K562 (cell line): Measurements from ENCODE around the gene ALG12. TPM values are rescaled to one million over a fixed set of nuclear protein-coding genes. Genes with fewer than 3 reads are reported as not detected.

ENCODE experiments used
- ATAC-seq: fragments of 200-7000 bp; cut with Tn5 transposase; 3 replicates; pipeline ENCODE4 v1.9.1; 2020; ENCODE audit warnings: moderate library complexity
- BruUV-seq: library from RNA; stranded (reverse); fragments of 400-500 nt; replicated peaks from 2 replicates; lab custom pipeline; 2021; lab: Mats Ljungman, UMichigan
- CTCF ChIA-PET: fragments of 300-600 bp; formaldehyde crosslinking; extraction: SDS; loops from one replicate; lab custom pipeline; 2021; ENCODE audit warnings: low intra/inter-chr PET ratio; lab: Yijun Ruan, JAX
- POLR2A ChIA-PET: fragments of 300-600, 350-650 bp; sonication (Branson Sonifier 250); formaldehyde crosslinking; extraction: SDS; loops from one replicate; lab custom pipeline; 2021; ENCODE audit warnings: antibody characterized with exemption, inconsistent platforms; lab: Yijun Ruan, JAX
- DNase-seq, 4 experiments: peaks; one replicate each; pipeline versions ENCODE4 v3.0.0 to v3.0.0-alpha.2; 2011 to 2018; ENCODE audit warnings: low spot score in 3 of 4, mixed read lengths in 3 of 4; ENCODE audit errors: extremely low read depth in 1 of 4
- FAIRE-seq: peaks from 2 replicates; lab custom pipeline; 2011; peaks lifted over from hg19 to GRCh38; lab: Jason Lieb, UNC
- H2AFZ ChIP-seq: 2 replicates; pipeline ENCODE4 v1.6.0; 2011; ENCODE audit warnings: low read depth, low read length, control low read depth, inconsistent platforms
- H3K27ac ChIP-seq: fragments of 200-600 bp; 3 replicates; pipeline ENCODE4 v1.8.0; 2011; ENCODE audit warnings: low read depth, mild to moderate bottlenecking, control low read depth, inconsistent platforms, low read length, moderate library complexity, mixed read lengths; ENCODE audit errors: extremely low read depth
- H3K27me3 ChIP-seq, 2 experiments: fragments of 300-600 bp in 1 of 2; 2 replicates in 1 of 2; 3 replicates in 1 of 2; pipeline versions ENCODE4 v1.6.0 to v1.8.0; 2011; ENCODE audit warnings: inconsistent platforms in 2 of 2, low read length in 2 of 2, mild to moderate bottlenecking in 1 of 2, mixed read lengths in 1 of 2, moderate library complexity in 1 of 2; ENCODE audit not compliant: control insufficient read depth in 2 of 2, insufficient read depth in 2 of 2
- H3K36me3 ChIP-seq: fragments of 300-600 bp; 3 replicates; pipeline ENCODE4 v1.8.0; 2011; ENCODE audit warnings: mild to moderate bottlenecking, low read length, inconsistent platforms; ENCODE audit not compliant: control insufficient read depth, insufficient read depth
- H3K4me1 ChIP-seq, 2 experiments: fragments of 200-600 bp in 1 of 2; replicated peaks in 1 of 2; 2 replicates in 1 of 2; 3 replicates in 1 of 2; pipeline versions ENCODE4 v1.5.1 to v1.8.0; 2011; ENCODE audit warnings: inconsistent platforms in 2 of 2, low read length in 2 of 2, mild to moderate bottlenecking in 1 of 2, mixed read lengths in 1 of 2, moderate library complexity in 1 of 2; ENCODE audit not compliant: control insufficient read depth in 2 of 2, insufficient read depth in 2 of 2
- H3K4me2 ChIP-seq: 2 replicates; pipeline ENCODE4 v1.6.1; 2011; ENCODE audit warnings: low read length, control low read depth, inconsistent platforms, mixed read lengths; ENCODE audit not compliant: insufficient read depth
- H3K4me3 ChIP-seq: fragments of 200-600 bp; sonication (generic), shearing (Covaris generic); 2 replicates; pipeline ENCODE4 v1.5.1; 2016; ENCODE audit warnings: control low read depth, inconsistent platforms
- H3K79me2 ChIP-seq: fragments of 200-600 bp; 3 replicates; pipeline ENCODE4 v1.8.0; 2011; ENCODE audit warnings: low read length, inconsistent platforms; ENCODE audit not compliant: control insufficient read depth, insufficient read depth
- H3K9ac ChIP-seq, 2 experiments: 2 replicates each; pipeline versions ENCODE4 v1.6.0 to v1.6.1; 2011; ENCODE audit warnings: low read depth in 2 of 2, low read length in 2 of 2, control low read depth in 1 of 2, inconsistent platforms in 1 of 2, mild to moderate bottlenecking in 1 of 2, mixed read lengths in 1 of 2; ENCODE audit not compliant: insufficient read depth in 1 of 2
- H3K9me1 ChIP-seq: one replicate; pipeline ENCODE4 v1.6.0; 2011; ENCODE audit warnings: inconsistent platforms, mild to moderate bottlenecking, low read length, moderate library complexity; ENCODE audit not compliant: control insufficient read depth, insufficient read depth
- H3K9me3 ChIP-seq: replicated peaks from 2 replicates; pipeline ENCODE4 v1.5.1; 2011; ENCODE audit warnings: low read depth, low read length, inconsistent platforms; ENCODE audit not compliant: control insufficient read depth, insufficient read depth
- H4K20me1 ChIP-seq: replicated peaks from 2 replicates; pipeline ENCODE4 v1.6.1; 2011; ENCODE audit warnings: low read length, inconsistent platforms, mixed read lengths; ENCODE audit not compliant: control insufficient read depth, insufficient read depth
- FUS ChIP-seq: fragments of 200-400 bp; formaldehyde crosslinking; optimal IDR thresholded peaks from 2 replicates; pipeline ENCODE3; 2017; ENCODE audit warnings: low read depth, low read length
- MAFG ChIP-seq: fragments of 450-650 bp; conservative IDR thresholded peaks from 2 replicates; pipeline ENCODE4 v1.6.1; 2016; ENCODE audit warnings: missing genetic modification characterization, missing compliant biosample characterization
- MCM2 ChIP-seq: fragments of 450-650 bp; IDR thresholded peaks from 2 replicates; pipeline ENCODE4 v1.6.1; 2017; ENCODE audit warnings: low read depth, mild to moderate bottlenecking
- NBN ChIP-seq: fragments of 450-650 bp; IDR thresholded peaks from 2 replicates; pipeline ENCODE4 v1.6.1; 2016; ENCODE audit warnings: low read depth, mild to moderate bottlenecking
- RBM15 ChIP-seq: fragments of 200-400 bp; formaldehyde crosslinking; IDR thresholded peaks from 2 replicates; pipeline ENCODE4 v1.6.1; 2018; ENCODE audit warnings: mild to moderate bottlenecking, low read length, moderate library complexity; ENCODE audit not compliant: insufficient read depth
- RFX5 ChIP-seq: IDR thresholded peaks from 2 replicates; pipeline ENCODE4 v1.6.1; 2011; ENCODE audit warnings: low read depth, mild to moderate bottlenecking, improper control_type of control experiment, low read length
- SMC3 ChIP-seq: conservative IDR thresholded peaks from 2 replicates; pipeline ENCODE4 v1.6.1; 2011; ENCODE audit warnings: low read depth, low read length, improper control_type of control experiment; ENCODE audit not compliant: insufficient read depth
- TAF1 ChIP-seq: IDR thresholded peaks from 2 replicates; pipeline ENCODE4 v1.6.1; 2011; ENCODE audit warnings: mild to moderate bottlenecking, low read length, moderate library complexity; ENCODE audit not compliant: insufficient read depth, control insufficient read depth, severe bottlenecking; ENCODE audit errors: extremely low read depth
- XRCC3 ChIP-seq: fragments of 450-650 bp; IDR thresholded peaks from 2 replicates; pipeline ENCODE4 v1.6.1; 2017; ENCODE audit warnings: mild to moderate bottlenecking, moderate library complexity
- ZBED1 ChIP-seq: IDR thresholded peaks from 2 replicates; pipeline ENCODE4 v1.6.1; 2014
- ZNF124 ChIP-seq: sonication (generic); formaldehyde crosslinking; IDR thresholded peaks from 2 replicates; pipeline ENCODE4 v1.8.1; 2022; ENCODE audit warnings: missing genetic modification reagents
- WGBS: fragments of 100-300 bp; shearing (Covaris generic); methylation state at CpG from one replicate; pipeline ENCODE4 v1.1.6; 2016; ENCODE audit warnings: low coverage, mixed read lengths; ENCODE audit not compliant: insufficient coverage; ENCODE audit errors: missing lambda C conversion rate; 5-methylcytosine and 5-hydroxymethylcytosine counted together
- in situ Hi-C: fragments of 300-500 bp; cut with MboI; formaldehyde crosslinking; loops from 4 replicates; pipeline ENCODE4 v1.15.0; 2018; ENCODE audit warnings: inconsistent platforms, mixed read lengths
- intact Hi-C: fragments of 100-400 bp; cut with micrococcal nuclease; formaldehyde crosslinking; loops from 2 replicates; pipeline ENCODE4 v1.14.2; 2022
- polyA plus RNA-seq, 8 experiments: library from polyadenylated mRNA; depleted of rRNA in 4 of 8; stranded (reverse) in 5 of 8; unstranded in 3 of 8; fragments of >200 nt; fragmentation: Nextera tagmentation in 2 of 8; fragmentation: Illumina TruSeq in 1 of 8; extraction: Ambion mirVana in 2 of 8; extraction: Trizol in 1 of 8; gene quantifications; 2 replicates each; pipeline versions ENCODE4 v1.2.1 to v1.2.3, GENCODE V29; 2011 to 2014; ENCODE audit warnings: inconsistent platforms in 1 of 8, missing spikeins in 1 of 8
- total RNA-seq, 7 experiments: library from RNA; depleted of rRNA in 6 of 7; stranded (reverse); fragments of >200 nt in 6 of 7; fragmentation: Illumina TruSeq in 2 of 7; extraction: Trizol in 2 of 7; gene quantifications; 2 replicates each; pipeline versions ENCODE4 v1.2.1 to v1.2.3, GENCODE V29; 2011 to 2021; ENCODE audit warnings: low replicate concordance in 1 of 7
- TF ChIP-seq, protein P1 (sequence below): sonication (generic); formaldehyde crosslinking; IDR thresholded peaks from 2 replicates; pipeline ENCODE4 v1.8.1; 2023; ENCODE audit warnings: mild to moderate bottlenecking, missing genetic modification reagents
- TF ChIP-seq, protein P2 (sequence below): fragments of 450-650 bp; IDR thresholded peaks from 2 replicates; pipeline ENCODE4 v1.6.1; 2016; ENCODE audit warnings: low read depth, mild to moderate bottlenecking, moderate library complexity
- TF ChIP-seq, protein P3 (sequence below): sonication (generic); formaldehyde crosslinking; IDR thresholded peaks from 2 replicates; pipeline ENCODE4 v1.9.0; 2022; ENCODE audit warnings: mild to moderate bottlenecking, missing genetic modification reagents

The ALG12 gene
- total and polyA plus RNA-seq, 9 of the 15 experiments (the other 6 are each of a cell fraction or from before 2014, with no cell fraction given): 0.20 to 8.5 (median 3.4) TPM

DNA sequence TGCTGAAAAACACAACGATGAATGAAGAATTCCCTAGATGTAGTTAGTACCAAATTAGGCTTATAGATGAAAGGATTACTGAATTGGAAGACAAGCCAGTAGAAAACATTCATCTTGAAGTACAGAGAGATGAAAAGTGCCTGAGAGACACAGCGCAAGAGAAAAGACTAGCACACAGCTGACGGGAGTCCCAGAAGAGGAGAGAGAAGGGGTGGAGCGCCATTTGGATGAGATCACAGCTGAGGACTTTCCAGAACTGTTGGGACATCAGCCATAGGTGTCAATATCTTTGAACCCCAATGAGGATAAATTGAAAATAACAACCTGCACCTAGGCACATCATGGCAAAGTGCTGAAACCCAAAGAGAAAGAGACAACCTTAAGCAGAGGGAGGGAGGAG lies 25.2 kb downstream of the ALG12 start:
- H3K4me1 ChIP-seq: peaks cover 3 to 4% of the 10 kb centered on the region in 2 experiments; a peak in 3 of 5 replicates
- H2AFZ ChIP-seq: no peak overlapping the region
- no peak overlapping the region for H3K4me2 ChIP-seq
- BruUV-seq: no TSS peak
- CTCF ChIA-PET: no interaction called here
- in situ Hi-C loops (no loop called here), intact Hi-C loops (no loop called here)
- H3K9me1 ChIP-seq: no peaks in the 10 kb centered on the region
- peaks cover 10% of the 10 kb centered on the region; the same call in 1 of the 3 replicates for H3K36me3 ChIP-seq
- no peaks in the 10 kb centered on the region; the same call in 2 of the 3 replicates for H3K79me2 ChIP-seq
- H3K27me3 ChIP-seq: no peaks in the 10 kb centered on the region
- ATAC-seq: no peak
- FAIRE-seq: no peak
- peaks cover 7% of the 10 kb centered on the region for H3K9me3 ChIP-seq
- H3K4me3 ChIP-seq: no peak overlapping the region
- POLR2A ChIA-PET: no interaction called here
- no peaks in the 10 kb centered on the region for H4K20me1 ChIP-seq
- no peak for DNase-seq
- no peak for TF ChIP-seq FUS
- TF ChIP-seq MAFG (tag): no peak
- H3K9ac ChIP-seq: no peak overlapping the region
- 87% methylated on average over 4 of the region's 4 CpGs for WGBS
- H3K27ac ChIP-seq: no peak overlapping the region

DNA sequence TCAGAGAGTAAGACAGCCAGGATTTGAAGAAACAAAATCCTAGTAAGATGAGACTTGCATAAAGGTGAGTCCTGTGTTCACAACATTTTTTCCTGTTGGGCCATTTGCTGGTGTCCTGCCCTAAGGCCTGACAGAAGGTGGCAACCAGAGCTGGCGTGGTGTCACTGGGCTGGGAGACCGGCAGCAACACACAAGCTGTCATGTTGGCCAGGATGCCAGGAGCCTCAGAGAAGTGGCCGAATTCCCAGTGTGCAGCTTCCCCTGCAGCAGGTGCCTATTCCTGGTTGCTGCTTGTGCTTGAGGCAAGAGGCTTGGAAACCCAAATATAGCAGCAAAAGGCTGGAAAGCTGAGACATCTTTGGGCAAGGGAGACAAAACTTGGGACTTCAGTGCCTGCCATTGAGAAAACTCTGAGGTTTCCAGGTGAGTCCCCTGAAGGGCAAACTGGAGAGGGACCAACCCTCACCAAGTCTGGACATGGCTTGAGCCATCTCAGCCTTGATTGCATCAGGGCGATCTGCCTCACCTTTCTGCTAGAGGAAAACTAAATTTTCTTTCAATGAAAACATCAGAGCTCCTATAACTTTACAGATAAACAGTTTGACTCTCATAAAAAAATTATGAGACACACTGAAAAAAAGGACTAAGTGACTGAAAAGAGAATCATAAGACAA lies 25.9 kb downstream of the ALG12 start:
- H2AFZ ChIP-seq: no peak overlapping the region

More for the DNA sequence above, 25.9 kb downstream of the ALG12 start:
- Histone ChIP-seq H3K4me2 (no peak overlapping the region), H3K36me3 (peaks cover 16% of the 10 kb centered on the region; the same call in 2 of the 3 replicates), H3K4me1 (peaks cover 3 to 4% of the 10 kb centered on the region in 2 experiments; a peak in 3 of 5 replicates), H3K9me3 (peaks cover 7% of the 10 kb centered on the region), H3K9me1 (no peaks in the 10 kb centered on the region), H3K79me2 (no peaks in the 10 kb centered on the region; the same call in 2 of the 3 replicates), H3K4me3 (no peak overlapping the region)
- no TSS peak for BruUV-seq
- in situ Hi-C loops: no loop called here
- no peak for FAIRE-seq
- POLR2A ChIA-PET: no interaction called here
- TF ChIP-seq TAF1 (no peak), MCM2 (no peak), ZBED1 (no peak), ZNF124 (CRISPR knock-in tag) (no peak), RBM15 (no peak), RFX5 (no peak), SMC3 (no peak), XRCC3 (no peak), NBN (no peak), MAFG (tag) (no peak)
- TF ChIP-seq, protein P1, sequence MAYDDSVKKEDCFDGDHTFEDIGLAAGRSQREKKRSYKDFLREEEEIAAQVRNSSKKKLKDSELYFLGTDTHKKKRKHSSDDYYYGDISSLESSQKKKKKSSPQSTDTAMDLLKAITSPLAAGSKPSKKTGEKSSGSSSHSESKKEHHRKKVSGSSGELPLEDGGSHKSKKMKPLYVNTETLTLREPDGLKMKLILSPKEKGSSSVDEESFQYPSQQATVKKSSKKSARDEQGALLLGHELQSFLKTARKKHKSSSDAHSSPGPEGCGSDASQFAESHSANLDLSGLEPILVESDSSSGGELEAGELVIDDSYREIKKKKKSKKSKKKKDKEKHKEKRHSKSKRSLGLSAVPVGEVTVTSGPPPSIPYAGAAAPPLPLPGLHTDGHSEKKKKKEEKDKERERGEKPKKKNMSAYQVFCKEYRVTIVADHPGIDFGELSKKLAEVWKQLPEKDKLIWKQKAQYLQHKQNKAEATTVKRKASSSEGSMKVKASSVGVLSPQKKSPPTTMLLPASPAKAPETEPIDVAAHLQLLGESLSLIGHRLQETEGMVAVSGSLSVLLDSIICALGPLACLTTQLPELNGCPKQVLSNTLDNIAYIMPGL: no peak
- TF ChIP-seq, protein P2, sequence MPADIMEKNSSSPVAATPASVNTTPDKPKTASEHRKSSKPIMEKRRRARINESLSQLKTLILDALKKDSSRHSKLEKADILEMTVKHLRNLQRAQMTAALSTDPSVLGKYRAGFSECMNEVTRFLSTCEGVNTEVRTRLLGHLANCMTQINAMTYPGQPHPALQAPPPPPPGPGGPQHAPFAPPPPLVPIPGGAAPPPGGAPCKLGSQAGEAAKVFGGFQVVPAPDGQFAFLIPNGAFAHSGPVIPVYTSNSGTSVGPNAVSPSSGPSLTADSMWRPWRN: no peak
- TF ChIP-seq, protein P3, sequence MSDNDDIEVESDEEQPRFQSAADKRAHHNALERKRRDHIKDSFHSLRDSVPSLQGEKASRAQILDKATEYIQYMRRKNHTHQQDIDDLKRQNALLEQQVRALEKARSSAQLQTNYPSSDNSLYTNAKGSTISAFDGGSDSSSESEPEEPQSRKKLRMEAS: no peak
- TF ChIP-seq, all 486 proteins: peak for 0
- no peak overlapping the region for H3K27ac ChIP-seq
- ATAC-seq (no peak), DNase-seq (no peak)
- WGBS: 86% methylated on average over 4 of the region's 4 CpGs
- intact Hi-C loops: no loop called here
- no peak overlapping the region; a peak in 1 of 4 replicates for H3K9ac ChIP-seq
- CTCF ChIA-PET: no interaction called here
- H3K27me3 ChIP-seq: no peaks in the 10 kb centered on the region
- H4K20me1 ChIP-seq: no peaks in the 10 kb centered on the region
